ENCODE measurements around the gene GRIN2C.

The GRIN2C gene

GRCh38 chr17:74855323-74855722, 4.4 kb downstream of the GRIN2C start:
- no peak for TF ChIP-seq TAF1 (IDR thresholded peaks at IDR 0.05; ENCODE audit: borderline replicate concordance, insufficient read depth, low read length)
- no peak for TF ChIP-seq REST (IDR thresholded peaks at IDR 0.05; ENCODE audit: insufficient read depth in 1 of 2, low read depth in 2 of 2, low read length in 2 of 2)
- TF ChIP-seq FOXP2 (optimal IDR thresholded peaks at IDR 0.05; ENCODE audit: borderline replicate concordance, extremely low read depth, extremely low read length, insufficient read depth): no peak
- no peak for TF ChIP-seq POLR2AphosphoS5 (IDR thresholded peaks at IDR 0.05; ENCODE audit: low read depth, low read length)
- TF ChIP-seq SIN3A (IDR thresholded peaks at IDR 0.05; ENCODE audit: borderline replicate concordance, insufficient read depth, low read length): no peak

- TF ChIP-seq FOXP2 (optimal IDR thresholded peaks at IDR 0.05; ENCODE audit: borderline replicate concordance, extremely low read depth, extremely low read length, insufficient read depth) (no peak), TAF1 (IDR thresholded peaks at IDR 0.05; ENCODE audit: borderline replicate concordance, insufficient read depth, low read length) (no peak), REST (IDR thresholded peaks at IDR 0.05; ENCODE audit: insufficient read depth in 1 of 2, low read depth in 2 of 2, low read length in 2 of 2) (no peak), POLR2AphosphoS5 (IDR thresholded peaks at IDR 0.05; ENCODE audit: low read depth, low read length) (no peak), SIN3A (IDR thresholded peaks at IDR 0.05; ENCODE audit: borderline replicate concordance, insufficient read depth, low read length) (no peak)
Observed at GRCh38 chr17:74854792-74855191, 4.9 kb downstream of the GRIN2C start.

- TF ChIP-seq REST (IDR thresholded peaks at IDR 0.05; ENCODE audit: insufficient read depth in 1 of 2, low read depth in 2 of 2, low read length in 2 of 2) (no peak), SIN3A (IDR thresholded peaks at IDR 0.05; ENCODE audit: borderline replicate concordance, insufficient read depth, low read length) (no peak), TAF1 (IDR thresholded peaks at IDR 0.05; ENCODE audit: borderline replicate concordance, insufficient read depth, low read length) (no peak), FOXP2 (optimal IDR thresholded peaks at IDR 0.05; ENCODE audit: borderline replicate concordance, extremely low read depth, extremely low read length, insufficient read depth) (no peak), POLR2AphosphoS5 (IDR thresholded peaks at IDR 0.05; ENCODE audit: low read depth, low read length) (no peak)
Observed at GRCh38 chr17:74853669-74854068, 6.0 kb downstream of the GRIN2C start.

GRCh38 chr17:74853048-74853397, 6.7 kb downstream of the GRIN2C start:
- no peak for TF ChIP-seq TAF1 (IDR thresholded peaks at IDR 0.05; ENCODE audit: borderline replicate concordance, insufficient read depth, low read length)
- TF ChIP-seq POLR2AphosphoS5 (IDR thresholded peaks at IDR 0.05; ENCODE audit: low read depth, low read length): no peak
- TF ChIP-seq REST (IDR thresholded peaks at IDR 0.05; ENCODE audit: insufficient read depth in 1 of 2, low read depth in 2 of 2, low read length in 2 of 2): no peak
- TF ChIP-seq SIN3A (IDR thresholded peaks at IDR 0.05; ENCODE audit: borderline replicate concordance, insufficient read depth, low read length): no peak
- TF ChIP-seq FOXP2 (optimal IDR thresholded peaks at IDR 0.05; ENCODE audit: borderline replicate concordance, extremely low read depth, extremely low read length, insufficient read depth): no peak

Data from PFSK-1 (cell line).